Vagina (tissue), 2 donors: ENCODE data around the gene COL23A1.

Experiments used
- CTCF ChIP-seq, 3 experiments: fragments of 450-650 bp in 2 of 3; fragments of 200-600 bp in 1 of 3; sonication (generic) in 1 of 3; IDR thresholded peaks; one replicate each; pipeline ENCODE4 v1.5.1; 2017 to 2019; ENCODE audit warnings: antibody characterized with exemption in 3 of 3, mild to moderate bottlenecking in 2 of 3, moderate library complexity in 2 of 3
- POLR2A ChIP-seq, 2 donors: fragments of 450-650 bp; IDR thresholded peaks; one replicate each; pipeline ENCODE4 v1.6.1; 2017; ENCODE audit warnings: antibody characterized with exemption in 2 of 2, mild to moderate bottlenecking in 2 of 2, moderate library complexity in 2 of 2
- POLR2AphosphoS5 ChIP-seq, 2 donors: sonication (generic); formaldehyde crosslinking; IDR thresholded peaks; one replicate each; pipeline ENCODE4 v1.9.0; 2017; ENCODE audit warnings: antibody characterized with exemption in 2 of 2, mild to moderate bottlenecking in 2 of 2, low read depth in 1 of 2; ENCODE audit not compliant: insufficient read depth in 1 of 2

GRCh38 chr5:178458140-178458539, 132.1 kb downstream of the COL23A1 start:
- TF ChIP-seq POLR2A (IDR thresholded peaks at IDR 0.05) (no peak), CTCF (IDR thresholded peaks at IDR 0.05) (no peak), POLR2AphosphoS5 (IDR thresholded peaks at IDR 0.05; ENCODE audit: insufficient read depth in 1 of 2, low read depth in 1 of 2) (no peak)
